Renal cortical epithelial cell (primary cell): Measurements from ENCODE around the gene LSAMP. TPM values are rescaled to one million over a fixed set of nuclear protein-coding genes. Genes with fewer than 3 reads are reported as not detected.
A peak's percentile ranks its signal among the peaks of the same experiment; 100 is the strongest.

ENCODE experiments used
- DNase-seq: peaks from one replicate; pipeline ENCODE4 v3.0.0-alpha.2; 2011; ENCODE audit warnings: low read depth
- total RNA-seq: library from RNA; depleted of rRNA; stranded (reverse); fragments of >200 nt; gene quantifications from 2 replicates; pipeline ENCODE4 v1.2.3, GENCODE V29; 2014

LSAMP gene
- total RNA-seq = 0.55 TPM in 1 of 2 replicates, not detected in the other

DNA sequence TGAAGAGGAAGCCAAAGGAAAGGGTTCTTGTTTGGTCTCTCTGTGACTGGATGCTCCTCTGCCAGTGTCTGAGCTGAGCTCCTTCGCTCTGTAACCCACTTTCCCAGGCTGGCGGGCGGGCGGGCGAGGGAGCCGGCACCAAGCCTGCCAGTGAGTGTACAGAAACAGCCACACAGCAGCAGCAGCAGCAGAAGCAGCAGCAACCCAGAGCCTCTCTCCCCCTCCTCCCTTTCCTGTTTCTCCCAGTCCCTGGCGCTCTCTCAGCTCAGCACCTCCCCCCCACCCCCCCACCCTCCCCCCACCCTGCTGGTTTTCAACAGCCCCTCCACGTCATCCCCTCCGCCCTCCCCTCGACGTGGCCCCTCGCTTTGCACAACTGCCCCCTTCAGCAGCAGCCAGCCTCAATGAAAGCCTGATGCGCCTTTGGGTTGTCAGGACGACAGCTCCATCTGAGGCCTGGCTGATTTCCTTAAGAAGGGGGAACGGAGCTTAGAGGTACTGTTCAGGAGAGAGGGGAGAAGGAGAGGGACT is at the start of gene LSAMP:
Gene LSAMP, minus strand, starts transcription at position 177 of the 531 bp plus-strand sequence.
- DNase-seq = no peak

GRCh38 chr3:116492379-116492778 is 47.1 kb upstream of the LSAMP start:
- peak; percentile 49 for DNase-seq

GRCh38 chr3:116483135-116483534 is 37.8 kb upstream of the LSAMP start:
- no peak for DNase-seq

GRCh38 chr3:116476691-116477090 is 31.4 kb upstream of the LSAMP start:
- no peak for DNase-seq

- DNase-seq = no peak
Measured at GRCh38 chr3:116474801-116475200, 29.5 kb upstream of the LSAMP start.

DNA sequence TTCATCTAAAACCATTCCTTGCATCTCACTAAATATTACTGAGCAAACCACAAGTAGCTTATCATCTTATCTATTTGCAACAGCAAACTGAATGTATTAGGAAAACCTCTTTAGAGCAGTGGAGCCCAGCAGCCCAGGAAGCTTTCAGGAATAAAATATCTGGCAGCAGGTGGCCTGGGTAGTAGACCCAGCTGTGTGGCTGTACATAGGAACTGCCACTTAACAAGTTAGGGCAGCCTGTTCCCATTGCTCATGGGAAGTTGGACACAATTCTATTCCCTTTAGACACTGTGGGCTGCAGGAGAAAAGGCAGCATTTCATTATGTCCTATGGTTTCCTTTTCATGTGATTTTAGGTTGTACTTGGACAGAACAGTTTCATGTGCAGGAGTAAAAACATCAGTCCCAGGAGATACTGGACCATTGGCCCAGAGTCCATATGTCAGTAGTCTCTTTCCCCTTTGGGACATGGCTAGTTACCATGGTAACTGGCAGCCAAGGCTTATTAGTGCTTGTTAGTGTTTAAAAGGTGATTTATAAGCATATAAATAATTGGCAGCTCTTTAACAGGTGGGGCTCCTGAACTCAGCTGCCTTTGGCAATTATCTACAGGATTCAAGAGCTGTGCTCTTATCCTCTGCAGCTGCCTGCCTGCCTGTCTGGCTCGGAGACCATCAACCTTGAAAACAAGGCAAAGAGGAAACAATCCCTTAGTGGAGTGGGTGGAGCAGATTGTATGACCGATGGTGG is 28.9 kb upstream of the LSAMP start:
- DNase-seq = no peak

DNA sequence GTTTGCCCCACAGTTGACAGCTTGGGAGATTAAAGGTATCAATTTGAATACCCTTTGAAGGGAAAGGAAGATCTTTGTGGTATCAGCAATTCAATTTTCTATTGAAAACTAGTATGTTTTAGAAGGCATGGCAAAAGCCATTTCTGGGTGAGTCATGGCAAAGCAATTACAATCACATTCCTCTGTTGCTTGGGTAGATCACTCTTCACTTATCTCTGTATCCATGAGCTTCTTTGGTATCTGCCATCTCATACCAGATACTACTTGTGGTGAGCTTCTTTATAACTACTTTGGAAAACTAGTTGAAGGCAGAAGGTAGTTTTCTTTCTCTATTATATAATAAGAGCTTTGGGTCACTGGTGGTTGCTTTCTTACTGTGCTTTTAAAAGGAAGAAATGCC is 28.3 kb upstream of the LSAMP start:
- DNase-seq = peak; percentile 20

DNA sequence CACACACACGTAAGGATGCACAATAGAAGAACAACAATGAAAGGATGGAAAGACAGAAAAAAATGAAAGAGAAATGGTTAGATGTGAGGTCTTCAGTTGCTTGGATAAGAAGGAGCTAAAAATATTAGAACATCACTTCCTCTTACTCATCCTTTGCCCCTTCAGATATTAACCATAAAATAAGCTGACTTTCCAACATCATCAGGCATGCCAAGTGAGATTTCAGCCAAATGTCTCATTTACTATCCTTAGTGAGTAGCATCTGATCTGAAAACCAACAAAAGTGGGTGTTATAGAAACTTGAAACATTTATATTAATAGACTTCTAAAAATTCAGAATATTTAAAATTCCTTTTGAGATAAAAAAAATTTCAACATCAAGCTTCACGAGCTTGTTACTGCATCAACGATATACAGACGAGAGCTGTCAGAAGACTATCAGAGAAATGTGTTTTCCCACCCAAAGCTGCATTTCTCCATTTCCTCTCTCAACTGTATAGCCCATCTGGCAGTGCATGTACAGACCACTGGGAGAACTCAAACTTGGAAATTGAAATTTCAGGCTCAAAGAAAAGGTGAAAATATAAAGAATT is 25.4 kb upstream of the LSAMP start:
- no peak for DNase-seq

DNA sequence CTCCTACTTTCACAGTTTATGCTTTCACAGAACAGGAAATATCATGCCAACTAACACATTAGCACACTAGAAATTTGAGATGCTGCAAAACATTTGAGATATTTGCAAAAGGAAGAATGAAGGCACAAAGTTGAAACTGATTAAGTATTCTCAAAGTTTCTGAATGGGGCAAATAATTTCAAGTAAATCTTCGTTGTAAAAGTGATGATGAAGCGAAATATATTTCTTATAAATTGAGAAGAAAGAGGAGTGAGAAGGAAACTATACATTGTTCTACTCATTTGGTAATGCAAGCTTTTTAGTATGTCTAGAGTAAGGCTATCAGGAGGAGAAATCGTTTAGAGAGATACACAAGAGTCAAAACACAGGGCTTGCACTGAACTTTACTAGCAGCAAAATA is 24.3 kb upstream of the LSAMP start:
- DNase-seq = no peak

DNA sequence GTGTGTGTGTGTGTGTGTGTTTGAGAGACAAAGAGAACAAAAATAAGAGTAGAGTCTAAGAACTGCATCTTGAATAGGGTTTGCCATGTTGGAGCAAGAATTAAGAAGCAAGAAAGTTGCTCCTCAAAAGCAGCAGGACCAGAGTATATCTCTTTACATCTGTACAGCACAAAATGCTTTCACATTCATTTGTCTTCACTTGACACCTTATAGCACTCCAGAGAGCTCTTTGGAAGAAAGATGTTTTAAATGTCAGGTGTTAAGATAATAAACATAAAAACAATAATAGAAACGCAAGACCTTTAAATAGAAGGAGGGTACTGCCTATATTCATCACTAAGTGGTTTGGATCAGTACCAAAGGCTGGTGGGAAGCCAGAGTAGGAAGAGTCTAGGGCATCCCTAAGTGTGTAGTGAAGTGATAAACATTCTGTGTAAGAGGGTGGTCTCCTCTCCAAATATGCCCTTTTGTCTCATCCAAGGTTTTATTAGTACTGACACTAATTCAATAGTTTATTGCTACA is 19.1 kb upstream of the LSAMP start:
- DNase-seq = no peak

GRCh38 chr3:116453666-116454346 is 8.5 kb upstream of the LSAMP start:
- DNase-seq = peak; percentile 5

DNA sequence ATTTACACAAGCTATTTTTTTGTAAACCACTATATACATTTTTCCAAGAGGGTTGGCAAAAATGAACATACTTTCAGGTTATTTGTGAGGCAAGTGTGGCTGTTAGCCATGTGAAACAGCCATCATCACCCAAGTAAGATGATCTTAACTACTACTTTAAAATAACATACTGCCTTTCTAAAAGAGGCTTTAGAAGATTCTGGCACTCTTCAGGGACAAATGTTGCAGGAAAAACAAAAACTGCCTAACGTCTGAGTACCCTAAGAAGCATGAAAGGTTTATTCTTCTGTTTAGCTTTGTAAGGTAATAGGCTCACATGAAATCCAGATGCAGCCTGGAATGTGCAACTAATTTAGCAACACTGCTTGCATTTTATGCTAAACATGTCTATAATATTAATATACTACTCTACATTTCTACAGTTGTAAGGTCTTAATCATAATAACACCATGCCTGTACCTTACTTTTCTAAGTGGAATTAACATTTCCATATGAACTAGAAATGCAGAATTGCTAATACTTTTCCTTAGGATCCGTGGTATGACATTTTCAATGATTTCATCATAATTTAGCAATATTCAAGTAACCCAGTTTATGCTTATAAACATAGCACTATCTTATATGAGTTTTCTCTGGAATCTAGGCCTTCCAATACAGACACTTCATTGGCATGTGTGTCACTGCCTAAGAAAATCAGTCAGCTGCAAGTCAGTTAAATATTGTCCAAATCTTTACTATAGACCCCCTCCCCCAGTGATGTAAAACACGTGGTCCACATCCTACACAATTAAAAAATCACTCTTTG is 4.5 kb upstream of the LSAMP start:
- no peak for DNase-seq

GRCh38 chr3:116445990-116446389 is 703 bp upstream of the LSAMP start:
- no peak for DNase-seq

DNA sequence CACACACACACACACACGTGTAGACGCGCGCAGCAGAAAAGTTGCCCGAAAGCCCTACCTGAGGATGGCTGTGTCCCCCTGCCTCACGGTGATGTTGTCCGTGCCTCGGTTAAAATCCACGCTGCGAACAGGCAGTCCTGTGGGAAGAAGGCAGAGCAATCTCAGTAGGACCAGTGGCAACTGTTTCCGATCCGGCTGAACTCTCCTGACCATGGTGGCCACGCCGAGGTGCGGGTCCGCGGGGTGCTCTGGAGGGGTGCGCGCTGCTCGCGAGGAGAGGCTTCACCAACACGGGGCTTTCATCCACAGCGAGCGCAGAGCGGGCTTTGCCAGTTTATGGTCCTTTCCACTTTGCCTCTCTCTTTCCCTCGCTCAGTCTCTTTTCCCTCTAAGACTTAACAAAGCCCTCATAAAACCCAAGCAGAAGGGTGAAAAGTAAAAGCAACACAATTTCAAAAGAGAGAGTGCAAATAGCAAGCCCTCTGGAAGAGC is 422 bp downstream of the LSAMP start:
- DNase-seq = no peak

GRCh38 chr3:116444115-116444747 is 1.1 kb downstream of the LSAMP start:
- DNase-seq = no peak

DNA sequence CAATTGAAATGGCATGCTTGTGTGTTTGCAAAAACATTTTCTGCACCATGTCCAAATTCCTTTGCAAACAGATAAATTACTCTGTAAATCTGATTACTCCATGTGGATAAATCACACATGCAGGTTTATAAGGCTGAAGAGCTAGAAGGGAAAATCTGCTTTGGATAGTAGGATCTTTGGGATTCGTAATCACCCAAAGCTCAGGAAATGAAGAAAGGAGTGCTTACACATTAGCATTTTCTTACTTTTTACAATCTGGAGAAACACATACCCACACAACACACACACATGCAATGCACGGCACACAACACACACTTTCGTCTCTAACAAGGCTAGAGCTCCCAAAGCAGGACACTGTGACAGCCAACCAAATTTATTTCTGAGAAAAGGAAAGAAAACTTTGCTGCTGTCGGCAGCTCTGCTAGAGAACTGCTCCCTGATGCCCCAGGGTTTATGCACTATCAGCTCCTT is 2.1 kb downstream of the LSAMP start:
- DNase-seq = no peak

DNA sequence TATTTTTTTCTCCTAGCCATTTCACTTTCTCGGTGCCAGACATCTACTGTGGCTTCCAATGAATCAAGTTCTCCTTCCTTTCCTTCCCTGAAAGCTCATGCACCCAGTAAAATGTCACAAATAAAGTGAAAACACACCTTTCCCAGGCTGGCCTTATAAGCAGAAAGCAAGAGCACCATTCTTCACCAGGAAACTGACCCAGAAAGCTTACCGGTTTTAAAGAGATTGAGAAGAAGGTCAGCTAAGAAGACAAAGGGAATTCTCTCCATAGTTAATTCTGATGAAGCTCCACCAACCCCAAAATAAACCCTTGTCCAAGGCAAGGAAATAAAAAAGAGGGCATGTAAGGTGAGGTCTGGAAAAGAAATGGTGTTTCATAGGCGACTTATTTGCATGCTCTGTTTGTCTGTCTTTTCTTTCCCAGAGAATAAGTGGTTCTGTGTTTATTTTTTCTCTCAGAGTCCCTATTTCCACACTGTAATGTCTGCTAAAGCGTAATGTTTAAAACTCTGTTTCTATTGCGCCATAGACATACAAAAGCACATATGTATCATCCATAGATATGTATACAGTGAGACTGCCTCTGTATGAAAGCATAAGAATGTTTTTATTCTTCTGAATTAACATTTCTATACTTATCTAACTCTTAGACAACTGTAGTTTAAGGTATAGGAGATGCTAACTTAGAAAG is 2.8 kb downstream of the LSAMP start:
- DNase-seq = no peak

- DNase-seq = no peak
Measured at GRCh38 chr3:116441652-116442051, 3.6 kb downstream of the LSAMP start.

DNA sequence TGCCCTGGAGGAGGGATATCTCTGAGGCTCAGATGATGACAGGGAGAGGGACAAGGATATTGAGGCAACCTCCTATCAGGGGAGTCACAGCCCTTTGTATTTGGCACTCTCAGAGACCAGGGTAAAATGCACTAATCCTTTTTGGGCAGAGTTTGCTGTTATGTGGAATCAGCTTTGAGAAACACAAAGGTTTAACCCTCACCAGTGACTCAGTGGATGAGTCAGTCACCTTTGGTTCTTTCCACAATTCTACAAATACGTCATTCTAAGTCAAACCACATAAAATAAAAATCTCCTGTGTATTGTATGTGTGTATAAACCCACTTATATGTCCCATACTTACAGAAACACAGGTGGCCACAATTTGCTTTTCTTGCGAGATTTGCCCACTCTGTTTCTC is 5.1 kb downstream of the LSAMP start:
- peak; percentile 82 for DNase-seq

DNA sequence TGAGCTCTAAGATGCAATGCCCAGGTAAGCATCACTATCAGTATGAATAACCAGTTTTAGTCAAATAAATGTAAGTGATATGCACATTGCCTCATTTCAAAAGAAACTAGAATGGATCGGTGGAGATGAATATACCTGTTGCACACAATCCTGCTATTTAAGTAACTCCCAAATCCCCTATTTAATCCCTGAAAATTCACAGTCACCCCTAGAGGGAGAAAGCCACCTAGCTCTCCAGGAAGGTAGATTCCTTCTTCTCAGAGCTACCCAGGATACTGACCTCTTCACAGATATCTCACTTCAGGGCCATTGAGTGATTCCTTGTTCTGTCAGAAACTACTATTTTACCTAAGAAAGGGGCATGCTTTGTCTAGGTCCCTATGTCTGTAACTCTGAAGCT is 11.7 kb downstream of the LSAMP start:
- DNase-seq = no peak
